ENCODE measurements around the gene KPNA6. TPM values are rescaled to one million over a fixed set of nuclear protein-coding genes. Genes with fewer than 3 reads are reported as not detected.
A peak's percentile ranks its signal among the peaks of the same experiment; 100 is the strongest.

The KPNA6 gene
- total RNA-seq, 2 experiments from 2014 or later: 59.6 to 82.8 TPM

GRCh38 chr1:32221980-32222755 is 114.3 kb downstream of the KPNA6 start, which contains the start of the genes EIF3I and TMEM234:
EIF3I (plus strand) TSS chr1:32222407; CDS start chr1:32222442, 35 bp downstream.
TMEM234 (minus strand) TSS chr1:32222353; CDS start chr1:32222322, 31 bp downstream.
- peak within 1 kb of the TSS; percentile 97 for H3K4me3 Mint-ChIP-seq
- peaks cover 16% of the 10 kb centered on the region for H3K36me3 Mint-ChIP-seq
- H3K27ac Mint-ChIP-seq: peak within 1 kb of the TSS; percentile 97
- ATAC-seq: peak; percentile 90
- peaks cover 33% of the 10 kb centered on the region for H3K4me1 Mint-ChIP-seq
- no peaks in the 10 kb centered on the region for H3K9me3 Mint-ChIP-seq (ENCODE audit: low read depth)
- peak; percentile 96 for DNase-seq
- H3K27me3 Mint-ChIP-seq: no peaks in the 10 kb centered on the region
- CTCF ChIA-PET: interaction anchor here (0.9 to 1.8 kb wide), 3 partner anchors 16 to 178 kb away, joined by 3 to 14 read pairs (median 5); partner anchors contain the start of gene IQCC

- Mint-ChIP-seq H3K4me3 (peak overlapping the region; percentile 97), H3K27me3 (no peaks in the 10 kb centered on the region), H3K36me3 (peaks cover 31% of the 10 kb centered on the region), H3K27ac (peak overlapping the region; percentile 97), H3K9me3 (ENCODE audit: low read depth) (no peaks in the 10 kb centered on the region), H3K4me1 (peaks cover 33% of the 10 kb centered on the region)
- no peak for ATAC-seq
- DNase-seq: no peak
- CTCF ChIA-PET: interaction anchor here (0.7 to 1.8 kb wide), 5 partner anchors 8 to 158 kb away, joined by 3 to 14 read pairs (median 4); partner anchors contain the start of gene HDAC1
Observed at GRCh38 chr1:32223683-32224082, 115.8 kb downstream of the KPNA6 start.

GRCh38 chr1:32224285-32224684 is 116.4 kb downstream of the KPNA6 start:
- CTCF ChIA-PET: interaction anchor here (0.9 to 1.8 kb wide), 5 partner anchors 9 to 67 kb away, joined by 3 to 14 read pairs (median 4); partner anchors contain the start of genes FAM167B and HDAC1
- H3K36me3 Mint-ChIP-seq: peaks cover 36% of the 10 kb centered on the region
- no peaks in the 10 kb centered on the region for H3K9me3 Mint-ChIP-seq (ENCODE audit: low read depth)
- no peak for DNase-seq
- H3K27ac Mint-ChIP-seq: peak overlapping the region; percentile 9
- peak overlapping the region; percentile 9 for H3K4me3 Mint-ChIP-seq
- no peaks in the 10 kb centered on the region for H3K27me3 Mint-ChIP-seq
- peaks cover 33% of the 10 kb centered on the region for H3K4me1 Mint-ChIP-seq
- ATAC-seq: no peak

Small RNA genes lying within 50 kb of the gene (microRNA-seq; reads per million reads assigned to microRNA genes)
- gene MIR5585: not detected

Other genes starting within 250 kb of the KPNA6 start
- 100 to 1,000 TPM; 401 to 507 TPM for gene PTP4A2, start 169.7 kb upstream of the KPNA6 start, total RNA-seq
- gene KHDRBS1, start 94.2 kb upstream of the KPNA6 start, total RNA-seq: 100 to 1,000 TPM; 166 to 183 TPM
- gene TMEM39B, start 35.1 kb upstream of the KPNA6 start, total RNA-seq: 10 to 100 TPM; 27.3 to 30.0 TPM
- gene TXLNA, start 71.6 kb downstream of the KPNA6 start, total RNA-seq: 100 to 1,000 TPM in 1 of 2 experiments, 10 to 100 TPM in 1; 85.8 to 104 TPM
- gene CCDC28B, start 92.5 kb downstream of the KPNA6 start, total RNA-seq: 10 to 100 TPM; 33.0 to 43.3 TPM
- gene IQCC, start 97.6 kb downstream of the KPNA6 start, total RNA-seq: 1 to 10 TPM; 5.4 to 7.2 TPM
- under 1 TPM in 1 of 2 experiments, not detected in 1; 0.16 TPM for gene DCDC2B, start 101.0 kb downstream of the KPNA6 start, total RNA-seq
- 10 to 100 TPM; 11.7 to 12.3 TPM for gene TMEM234, start 114.3 kb downstream of the KPNA6 start, total RNA-seq
- 100 to 1,000 TPM; 162 to 227 TPM for gene EIF3I, start 114.4 kb downstream of the KPNA6 start, total RNA-seq
- 1 to 10 TPM in 1 of 2 experiments, under 1 TPM in 1; 0.80 to 1.2 TPM for gene FAM167B, start 139.2 kb downstream of the KPNA6 start, total RNA-seq
- 100 to 1,000 TPM; 441 to 481 TPM for gene LCK, start 143.2 kb downstream of the KPNA6 start, total RNA-seq
- 100 to 1,000 TPM; 183 to 189 TPM for gene HDAC1, start 184.0 kb downstream of the KPNA6 start, total RNA-seq
- 10 to 100 TPM; 11.2 to 11.8 TPM for gene MARCKSL1, start 228.2 kb downstream of the KPNA6 start, total RNA-seq

All from activated CD8-positive, alpha-beta memory T cell treated with anti-CD3 and anti-CD28 coated beads, Interleukin-2, amount 10 ng/mL, durations not matched to agents 7 days and 5 days (primary cell).